CD4-positive, alpha-beta T cell treated with Interleukin-6 at 100 ng/mL for 8 hours (primary cell): ENCODE data around the gene IPO11.
"Not testable (repeated sequence)": the region's sequence is repeated elsewhere in the genome, so short reads cannot be mapped to it uniquely, and the experiment has no call there.

Experiments
- DNase-seq: peaks from one replicate; pipeline ENCODE4 v3.0.0-alpha.2; 2020; ENCODE audit warnings: mixed read lengths, low spot score

Gene IPO11

DNA sequence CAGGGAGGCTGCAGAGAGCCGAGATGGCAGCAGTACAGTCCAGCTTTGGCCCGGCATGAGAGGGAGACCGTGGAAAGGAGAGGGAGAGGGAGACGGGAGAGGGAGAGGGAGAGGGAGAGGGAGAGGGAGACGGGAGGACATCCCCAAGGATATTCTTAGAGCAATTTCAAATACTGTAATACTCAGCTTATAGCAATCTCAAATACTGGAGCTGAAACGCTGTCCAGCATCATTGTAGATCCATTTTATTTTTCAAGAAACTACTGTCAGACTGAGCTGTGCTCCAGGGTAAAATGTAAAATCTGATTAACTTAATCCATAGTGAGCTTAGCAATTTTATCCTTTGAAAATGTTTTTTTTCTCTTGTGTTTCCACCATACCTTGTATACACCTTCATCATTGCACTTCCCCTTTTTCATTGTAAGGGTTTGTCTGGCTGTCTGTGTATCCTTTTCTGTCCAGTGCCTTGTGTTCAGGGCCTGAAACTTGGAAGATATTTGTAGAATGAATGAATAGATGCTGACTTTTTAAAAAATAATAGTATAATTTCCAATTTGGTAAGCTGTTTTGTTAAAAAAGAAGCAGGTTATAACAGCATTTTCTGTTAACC is 102.1 kb downstream of the IPO11 start:
- no peak for DNase-seq

GRCh38 chr5:62520812-62521211 is 108.2 kb downstream of the IPO11 start:
- not testable (repeated sequence) for DNase-seq

DNA sequence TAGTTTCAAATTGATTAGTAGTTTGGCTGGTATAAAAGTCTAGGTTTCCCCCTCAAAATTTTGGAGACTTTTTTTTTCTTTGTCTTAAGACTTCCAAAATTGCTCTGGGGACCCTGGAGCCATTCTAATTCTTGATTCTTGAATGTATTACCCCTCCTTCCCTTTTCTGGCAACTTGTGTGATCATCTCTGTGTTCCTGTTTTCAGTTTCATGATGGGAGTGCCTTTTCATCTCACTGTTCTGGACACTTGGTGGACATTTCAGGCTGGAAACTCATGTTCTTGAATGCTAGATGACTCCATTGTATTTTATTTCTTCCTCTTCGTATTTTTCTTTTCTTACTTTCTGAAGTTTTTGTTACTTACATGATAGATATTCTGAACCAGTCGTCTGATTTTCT is 108.8 kb downstream of the IPO11 start:
- DNase-seq, result no peak

- DNase-seq, result no peak
Observed at GRCh38 chr5:62522811-62523210, 110.2 kb downstream of the IPO11 start.

GRCh38 chr5:62533597-62533996 is 121.0 kb downstream of the IPO11 start:
- DNase-seq, result no peak

GRCh38 chr5:62534461-62535236 is 122.1 kb downstream of the IPO11 start:
- DNase-seq, result no peak

DNA sequence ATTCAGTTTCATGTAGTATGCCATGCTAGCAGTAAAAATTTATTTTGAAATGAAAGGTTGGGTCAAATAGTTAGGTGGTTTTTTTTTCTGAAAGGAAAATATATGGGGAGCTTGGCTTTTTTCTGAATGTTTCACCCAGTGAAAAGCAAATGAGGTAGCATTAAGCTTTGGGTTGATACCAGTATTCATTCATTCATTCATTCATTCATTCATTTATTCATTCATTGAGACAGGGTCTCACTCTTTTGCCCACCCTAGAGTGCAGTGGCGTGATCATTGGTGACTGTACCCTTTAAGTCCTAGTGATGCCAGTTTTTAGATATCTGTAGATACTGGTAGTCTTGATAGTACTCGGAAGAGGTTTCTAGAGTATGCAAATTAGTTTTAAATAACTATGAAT is 123.7 kb downstream of the IPO11 start:
- no peak for DNase-seq

DNA sequence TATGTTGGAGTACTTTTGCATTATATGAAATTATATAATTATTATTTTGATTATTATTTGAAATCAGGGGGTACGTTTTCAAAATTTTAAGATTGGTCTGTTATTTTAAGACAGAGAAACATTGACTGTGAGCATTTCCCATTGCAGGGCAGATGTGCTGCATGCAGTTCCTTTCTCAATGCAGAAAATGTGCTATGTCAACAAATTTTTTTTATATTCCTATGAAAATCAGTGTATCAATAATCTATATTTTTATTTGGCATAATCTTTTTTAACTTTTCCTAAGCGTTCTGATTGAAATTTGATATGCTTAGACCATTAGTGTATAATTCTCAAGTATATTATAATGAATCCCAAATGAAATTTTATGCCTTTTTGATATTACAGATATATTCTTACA is 124.2 kb downstream of the IPO11 start:
- DNase-seq, result no peak

- no peak for DNase-seq
Observed at GRCh38 chr5:62538017-62538942, 125.7 kb downstream of the IPO11 start.

DNA sequence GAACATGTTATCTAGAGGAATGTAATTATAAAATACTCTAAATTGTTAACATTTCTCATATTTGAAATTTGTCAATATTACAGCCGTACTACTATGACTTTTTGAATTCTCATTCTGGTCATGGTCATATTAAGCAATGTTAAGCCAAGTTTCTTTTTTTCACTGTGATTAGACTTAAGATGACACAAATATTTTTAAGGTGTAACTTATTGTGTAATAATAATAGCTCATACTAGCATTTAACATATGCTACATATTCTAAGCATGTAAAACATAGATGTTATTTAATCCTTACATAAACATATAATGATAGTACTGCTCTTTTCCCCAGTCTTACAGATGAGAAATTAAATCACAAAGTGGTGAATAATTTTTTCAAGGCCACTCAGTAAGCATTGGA is 130.2 kb downstream of the IPO11 start:
- DNase-seq, result no peak

- DNase-seq, result no peak
Observed at GRCh38 chr5:62547945-62548630, 135.5 kb downstream of the IPO11 start.

DNA sequence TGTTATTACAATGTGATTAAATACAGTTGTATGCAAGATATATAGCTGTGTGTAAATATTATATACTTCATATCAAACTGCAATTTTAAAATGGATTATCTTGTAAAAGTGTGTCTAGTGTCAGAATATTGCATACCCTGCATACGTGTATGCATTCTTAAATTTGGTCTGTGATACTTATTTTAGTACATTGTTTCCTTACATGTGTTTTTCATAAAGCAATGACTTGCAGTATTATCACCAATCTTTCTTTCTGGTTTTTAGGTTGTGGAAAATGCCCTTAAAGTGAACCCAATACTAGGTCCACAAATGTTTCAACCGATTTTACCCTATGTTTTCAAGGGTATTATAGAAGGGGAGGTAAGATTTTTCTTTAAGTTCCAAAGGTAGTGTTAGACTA is 137.5 kb downstream of the IPO11 start:
- no peak for DNase-seq

- DNase-seq, result no peak
Observed at GRCh38 chr5:62555930-62556329, 143.4 kb downstream of the IPO11 start.

GRCh38 chr5:62558941-62559340 is 146.4 kb downstream of the IPO11 start:
- DNase-seq, result no peak

GRCh38 chr5:62560786-62561185 is 148.2 kb downstream of the IPO11 start:
- DNase-seq, result no peak

GRCh38 chr5:62561896-62562295 is 149.3 kb downstream of the IPO11 start:
- DNase-seq, result no peak

- no peak for DNase-seq
Observed at GRCh38 chr5:62562867-62563266, 150.3 kb downstream of the IPO11 start.

- no peak for DNase-seq
Observed at GRCh38 chr5:62564101-62564500, 151.5 kb downstream of the IPO11 start.

GRCh38 chr5:62565740-62566139 is 153.2 kb downstream of the IPO11 start:
- DNase-seq, result not testable (repeated sequence)

GRCh38 chr5:62568143-62568542 is 155.6 kb downstream of the IPO11 start:
- DNase-seq, result no peak

GRCh38 chr5:62568800-62569432 is 156.4 kb downstream of the IPO11 start:
- DNase-seq, result no peak

DNA sequence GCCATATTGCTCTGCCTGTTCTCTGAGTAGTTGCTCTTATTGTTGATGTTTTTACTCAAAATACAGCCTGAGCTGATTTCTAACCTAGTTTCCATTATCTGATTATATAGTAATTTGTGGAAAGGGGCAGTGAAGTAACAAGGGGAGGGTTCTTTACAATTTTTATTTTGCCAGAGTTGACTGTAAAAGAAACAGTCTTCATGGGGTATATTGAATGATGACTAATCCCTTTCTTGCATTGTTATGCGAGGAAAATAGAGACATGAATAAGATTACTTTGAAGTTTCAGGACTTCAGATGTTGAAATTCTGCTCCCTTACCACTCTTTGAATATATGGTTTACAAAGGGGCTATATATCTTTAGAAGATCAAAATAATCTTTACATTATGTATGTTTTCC is 156.9 kb downstream of the IPO11 start:
- DNase-seq, result no peak
